ENCODE data around the gene HERC3.

DNA sequence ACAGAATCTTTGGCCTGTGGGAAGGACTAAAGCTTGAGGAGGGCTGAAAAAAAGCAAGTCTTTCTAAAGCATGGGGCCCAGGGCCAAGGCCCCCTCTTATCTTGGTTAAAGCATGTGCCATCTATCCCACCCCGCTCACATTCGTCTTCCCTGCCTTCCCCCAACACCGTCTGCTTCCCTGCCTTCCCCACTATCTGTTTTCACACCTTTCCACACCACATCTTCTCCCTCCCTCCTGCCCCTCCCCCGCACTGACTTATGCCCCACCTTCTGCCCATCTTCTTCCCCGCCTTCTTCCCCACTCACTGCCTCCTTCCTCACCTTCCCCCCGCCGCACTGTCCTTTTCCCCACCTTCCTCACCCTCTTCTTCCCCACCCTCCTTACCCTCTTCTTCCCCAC is 106.2 kb downstream of the HERC3 start:
- TF ChIP-seq, protein P1, sequence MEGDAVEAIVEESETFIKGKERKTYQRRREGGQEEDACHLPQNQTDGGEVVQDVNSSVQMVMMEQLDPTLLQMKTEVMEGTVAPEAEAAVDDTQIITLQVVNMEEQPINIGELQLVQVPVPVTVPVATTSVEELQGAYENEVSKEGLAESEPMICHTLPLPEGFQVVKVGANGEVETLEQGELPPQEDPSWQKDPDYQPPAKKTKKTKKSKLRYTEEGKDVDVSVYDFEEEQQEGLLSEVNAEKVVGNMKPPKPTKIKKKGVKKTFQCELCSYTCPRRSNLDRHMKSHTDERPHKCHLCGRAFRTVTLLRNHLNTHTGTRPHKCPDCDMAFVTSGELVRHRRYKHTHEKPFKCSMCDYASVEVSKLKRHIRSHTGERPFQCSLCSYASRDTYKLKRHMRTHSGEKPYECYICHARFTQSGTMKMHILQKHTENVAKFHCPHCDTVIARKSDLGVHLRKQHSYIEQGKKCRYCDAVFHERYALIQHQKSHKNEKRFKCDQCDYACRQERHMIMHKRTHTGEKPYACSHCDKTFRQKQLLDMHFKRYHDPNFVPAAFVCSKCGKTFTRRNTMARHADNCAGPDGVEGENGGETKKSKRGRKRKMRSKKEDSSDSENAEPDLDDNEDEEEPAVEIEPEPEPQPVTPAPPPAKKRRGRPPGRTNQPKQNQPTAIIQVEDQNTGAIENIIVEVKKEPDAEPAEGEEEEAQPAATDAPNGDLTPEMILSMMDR (IDR thresholded peaks at IDR 0.05) = no peak
- no peak for TF ChIP-seq POLR2A (IDR thresholded peaks at IDR 0.05)

Measured in gastroesophageal sphincter (tissue), 3 donors.